ENCODE measurements around the gene DAPK1.
"Not testable (repeated sequence)": the region's sequence is repeated elsewhere in the genome, so short reads cannot be mapped to it uniquely, and the experiment has no call there.

The DAPK1 gene

GRCh38 chr9:87547671-87548081 lies 50.0 kb downstream of the DAPK1 start:
- peaks cover 13% of the 10 kb centered on the region; the same call in 1 of the 2 replicates for H3K4me1 ChIP-seq (ENCODE audit: insufficient read depth, low read length)
- H3K9ac ChIP-seq (ENCODE audit: low read depth, low read length) = no peak overlapping the region

DNA sequence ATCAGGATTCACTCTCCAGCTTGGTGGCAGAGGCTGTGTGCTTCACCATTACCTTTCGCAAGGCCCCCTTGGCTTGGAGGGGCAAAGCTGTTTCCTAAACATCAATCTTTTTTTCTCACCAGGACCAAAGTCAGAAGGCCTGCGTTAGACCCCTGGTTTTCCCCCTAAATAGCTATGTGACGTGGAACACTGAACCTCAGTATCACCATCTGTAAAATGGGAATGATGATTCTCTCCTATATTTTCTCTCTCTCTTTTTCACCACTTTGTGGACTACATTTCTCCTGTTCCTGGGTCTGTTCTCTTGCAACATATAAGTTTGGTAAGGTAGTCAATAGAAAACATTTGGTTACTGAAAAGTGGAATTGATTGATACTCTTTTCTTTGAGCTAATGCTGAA lies 50.5 kb downstream of the DAPK1 start:
- H3K36me3 ChIP-seq (ENCODE audit: insufficient read depth, low read length) = no peaks in the 10 kb centered on the region
- no peaks in the 10 kb centered on the region for H3K27me3 ChIP-seq (ENCODE audit: insufficient read depth, low read length)
- H3K4me1 ChIP-seq (ENCODE audit: insufficient read depth, low read length) = peaks cover 13% of the 10 kb centered on the region; the same call in 1 of the 2 replicates
- no peak overlapping the region for H3K4me3 ChIP-seq (ENCODE audit: low read length)
- H3K9ac ChIP-seq (ENCODE audit: low read depth, low read length) = no peak overlapping the region
- H3K27ac ChIP-seq (ENCODE audit: low read depth, low read length) = no peak overlapping the region
- 84% methylated on average over 3 of the region's 3 CpGs for WGBS
- no peaks in the 10 kb centered on the region for H3K9me3 ChIP-seq (ENCODE audit: insufficient read depth, low read depth, low read length)

More at GRCh38 chr9:87547671-87548081, 50.0 kb downstream of the DAPK1 start:
- Histone ChIP-seq H3K4me3 (ENCODE audit: low read length) (no peak overlapping the region), H3K27me3 (ENCODE audit: insufficient read depth, low read length) (no peaks in the 10 kb centered on the region), H3K27ac (ENCODE audit: low read depth, low read length) (no peak overlapping the region), H3K36me3 (ENCODE audit: insufficient read depth, low read length) (no peaks in the 10 kb centered on the region), H3K9me3 (ENCODE audit: insufficient read depth, low read depth, low read length) (no peaks in the 10 kb centered on the region)
- 80% methylated on average over 6 of the region's 6 CpGs for WGBS

DNA sequence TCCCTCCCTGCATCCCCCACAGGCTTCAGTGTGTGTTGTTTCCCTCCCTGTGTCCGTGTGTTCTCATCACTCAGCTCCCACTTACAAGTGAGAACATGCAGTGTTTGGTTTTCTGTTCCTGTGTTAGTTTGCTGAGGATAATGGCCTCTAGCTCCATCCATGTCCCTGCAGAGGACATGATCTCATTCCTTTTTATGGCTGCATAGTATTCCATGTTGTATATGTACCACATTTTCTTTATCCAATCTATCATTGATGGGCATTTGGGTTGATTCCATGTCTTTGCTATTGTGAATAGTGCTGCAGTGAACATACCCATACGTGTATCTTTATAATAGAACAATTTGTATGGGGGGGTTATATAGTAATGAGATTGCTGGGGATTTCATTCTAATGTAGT lies 51.4 kb downstream of the DAPK1 start:
- H3K9ac ChIP-seq (ENCODE audit: low read depth, low read length); H3K4me3 ChIP-seq (ENCODE audit: low read length); H3K27ac ChIP-seq (ENCODE audit: low read depth, low read length); H3K27me3 ChIP-seq (ENCODE audit: insufficient read depth, low read length); H3K36me3 ChIP-seq (ENCODE audit: insufficient read depth, low read length); H3K9me3 ChIP-seq (ENCODE audit: insufficient read depth, low read depth, low read length): not testable (repeated sequence)
- H3K4me1 ChIP-seq (ENCODE audit: insufficient read depth, low read length) = peaks cover 13% of the 10 kb centered on the region; the same call in 1 of the 2 replicates
- WGBS = 92% methylated on average over 2 of the region's 2 CpGs

- Histone ChIP-seq H3K27me3 (ENCODE audit: insufficient read depth, low read length) (no peaks in the 10 kb centered on the region), H3K4me1 (ENCODE audit: insufficient read depth, low read length) (peaks cover 13% of the 10 kb centered on the region; the same call in 1 of the 2 replicates), H3K27ac (ENCODE audit: low read depth, low read length) (no peak overlapping the region), H3K4me3 (ENCODE audit: low read length) (no peak overlapping the region), H3K36me3 (ENCODE audit: insufficient read depth, low read length) (no peaks in the 10 kb centered on the region), H3K9ac (ENCODE audit: low read depth, low read length) (no peak overlapping the region), H3K9me3 (ENCODE audit: insufficient read depth, low read depth, low read length) (no peaks in the 10 kb centered on the region)
- WGBS = 96% methylated on average over 7 of the region's 7 CpGs
Measured at GRCh38 chr9:87549791-87550190, 52.1 kb downstream of the DAPK1 start.

DNA sequence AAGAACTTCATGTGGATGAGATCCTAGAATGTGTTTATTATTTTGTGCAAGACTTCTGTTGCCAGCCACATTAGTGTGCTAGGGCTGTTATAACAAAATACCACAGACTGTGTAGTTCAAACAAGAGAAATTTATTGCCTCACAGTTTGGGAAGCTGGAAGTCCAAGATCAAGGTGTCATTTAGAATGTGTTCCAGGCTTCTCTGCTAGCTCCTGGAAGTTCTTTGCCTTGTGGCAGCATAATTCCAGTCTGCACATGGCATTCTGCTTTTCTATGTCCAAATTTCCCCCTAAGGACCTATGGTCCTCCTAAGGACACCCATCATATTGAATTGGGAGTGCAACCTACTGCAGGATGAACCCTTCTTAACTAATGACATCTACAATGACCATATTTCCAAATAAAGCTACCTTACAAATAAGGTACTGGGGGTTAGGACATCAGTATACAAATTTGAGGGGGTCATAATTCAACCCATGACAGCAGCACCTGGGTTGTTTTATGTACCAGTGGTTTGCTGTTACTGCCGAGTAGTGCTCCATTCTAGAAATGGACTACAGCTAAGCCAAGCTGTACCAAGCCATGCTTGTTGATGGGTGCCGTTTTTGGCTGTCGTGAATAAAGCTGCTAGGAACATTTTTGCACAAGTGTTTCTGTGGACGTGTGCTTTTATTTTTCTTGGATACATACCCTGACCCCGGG lies 52.7 kb downstream of the DAPK1 start:
- Histone ChIP-seq H3K27me3 (ENCODE audit: insufficient read depth, low read length) (no peaks in the 10 kb centered on the region), H3K4me1 (ENCODE audit: insufficient read depth, low read length) (peaks cover 13% of the 10 kb centered on the region; the same call in 1 of the 2 replicates), H3K9me3 (ENCODE audit: insufficient read depth, low read depth, low read length) (no peaks in the 10 kb centered on the region), H3K9ac (ENCODE audit: low read depth, low read length) (no peak overlapping the region), H3K36me3 (ENCODE audit: insufficient read depth, low read length) (no peaks in the 10 kb centered on the region), H3K4me3 (ENCODE audit: low read length) (no peak overlapping the region), H3K27ac (ENCODE audit: low read depth, low read length) (no peak overlapping the region)
- 90% methylated on average over 5 of the region's 5 CpGs for WGBS

DNA sequence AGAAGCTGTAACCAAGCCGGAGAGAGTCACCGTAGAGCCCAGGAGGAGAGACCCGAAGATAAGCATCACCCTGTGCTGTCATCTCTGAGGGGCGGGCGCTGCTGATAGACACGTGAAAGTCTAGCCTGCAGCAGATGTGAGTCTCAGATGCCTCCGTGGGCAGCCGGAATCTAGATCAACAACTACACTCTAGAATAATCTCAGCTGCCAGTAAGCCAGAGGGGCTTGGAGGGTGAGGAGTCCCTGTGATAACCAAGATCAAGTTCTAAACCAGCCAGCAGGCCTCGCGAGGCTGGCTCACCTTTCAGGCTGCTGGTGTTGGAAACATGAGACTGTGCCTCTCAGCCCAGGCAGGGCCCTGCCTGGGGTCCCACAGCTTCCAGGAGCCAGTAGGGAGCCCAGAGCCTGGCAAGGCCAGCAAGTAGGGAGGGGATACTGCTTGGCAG lies 54.1 kb downstream of the DAPK1 start:
- no peak overlapping the region for H3K27ac ChIP-seq (ENCODE audit: low read depth, low read length)
- H3K9ac ChIP-seq (ENCODE audit: low read depth, low read length) = no peak overlapping the region
- WGBS = 89% methylated on average over 10 of the region's 10 CpGs
- H3K9me3 ChIP-seq (ENCODE audit: insufficient read depth, low read depth, low read length) = no peaks in the 10 kb centered on the region
- H3K4me3 ChIP-seq (ENCODE audit: low read length) = no peak overlapping the region
- H3K27me3 ChIP-seq (ENCODE audit: insufficient read depth, low read length) = no peaks in the 10 kb centered on the region
- peaks cover 6% of the 10 kb centered on the region; the same call in 1 of the 2 replicates for H3K4me1 ChIP-seq (ENCODE audit: insufficient read depth, low read length)
- no peaks in the 10 kb centered on the region for H3K36me3 ChIP-seq (ENCODE audit: insufficient read depth, low read length)

- Histone ChIP-seq H3K27ac (ENCODE audit: low read depth, low read length) (no peak overlapping the region), H3K4me1 (ENCODE audit: insufficient read depth, low read length) (no peaks in the 10 kb centered on the region)
Measured at GRCh38 chr9:87554171-87554910, 56.7 kb downstream of the DAPK1 start.

DNA sequence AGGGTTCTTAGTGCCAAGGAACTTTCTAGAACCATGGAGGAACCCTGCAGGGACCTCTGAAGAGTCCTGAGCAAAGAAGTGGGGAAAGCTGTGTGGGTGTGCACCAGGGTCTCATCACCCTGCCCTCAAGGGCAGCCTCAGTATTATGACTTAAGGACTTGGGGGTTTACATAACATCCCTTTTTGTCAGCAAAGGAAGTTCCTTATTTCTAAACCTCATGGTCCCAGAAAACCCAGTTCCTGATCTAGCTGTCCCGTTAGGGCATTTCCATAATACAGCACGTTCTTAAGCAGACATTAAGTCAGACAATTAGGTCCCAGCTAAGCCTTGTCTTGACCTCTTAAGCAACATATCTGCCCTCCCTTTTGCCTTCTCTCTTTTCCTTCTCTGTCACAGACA lies 57.3 kb downstream of the DAPK1 start:
- WGBS = 89% methylated on average over 2 of the region's 2 CpGs
- no peaks in the 10 kb centered on the region for H3K27me3 ChIP-seq (ENCODE audit: insufficient read depth, low read length)
- no peak overlapping the region for H3K9ac ChIP-seq (ENCODE audit: low read depth, low read length)
- H3K9me3 ChIP-seq (ENCODE audit: insufficient read depth, low read depth, low read length) = no peaks in the 10 kb centered on the region
- H3K4me3 ChIP-seq (ENCODE audit: low read length) = no peak overlapping the region
- H3K27ac ChIP-seq (ENCODE audit: low read depth, low read length) = no peak overlapping the region
- no peaks in the 10 kb centered on the region for H3K4me1 ChIP-seq (ENCODE audit: insufficient read depth, low read length)
- H3K36me3 ChIP-seq (ENCODE audit: insufficient read depth, low read length) = peaks cover 4% of the 10 kb centered on the region

More at GRCh38 chr9:87554171-87554910, 56.7 kb downstream of the DAPK1 start:
- no peak overlapping the region for H3K4me3 ChIP-seq (ENCODE audit: low read length)
- no peaks in the 10 kb centered on the region for H3K27me3 ChIP-seq (ENCODE audit: insufficient read depth, low read length)
- H3K36me3 ChIP-seq (ENCODE audit: insufficient read depth, low read length) = peaks cover 4% of the 10 kb centered on the region
- no peak overlapping the region for H3K9ac ChIP-seq (ENCODE audit: low read depth, low read length)
- 94% methylated on average over 9 of the region's 11 CpGs for WGBS
- H3K9me3 ChIP-seq (ENCODE audit: insufficient read depth, low read depth, low read length) = no peaks in the 10 kb centered on the region

DNA sequence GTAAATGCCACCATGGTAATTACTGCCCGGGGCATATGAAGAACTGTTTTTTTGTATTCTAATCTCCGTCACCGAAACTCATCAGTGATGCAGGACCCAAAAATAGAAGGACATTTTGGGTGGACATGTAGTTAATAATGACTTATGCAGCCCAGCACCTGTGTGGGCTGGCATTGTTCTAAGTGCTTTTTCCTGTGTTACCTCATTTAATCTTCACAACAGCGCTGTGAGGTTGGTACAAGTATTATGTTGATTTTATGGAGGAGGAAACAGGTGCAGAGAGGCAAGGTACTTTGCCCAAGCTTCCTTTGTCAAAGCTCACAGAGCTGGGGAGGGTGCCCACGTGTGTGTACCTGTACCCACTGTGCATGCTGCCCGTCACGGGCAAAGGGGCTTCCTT lies 58.4 kb downstream of the DAPK1 start:
- Histone ChIP-seq H3K9ac (ENCODE audit: low read depth, low read length) (no peak overlapping the region), H3K27me3 (ENCODE audit: insufficient read depth, low read length) (no peaks in the 10 kb centered on the region), H3K27ac (ENCODE audit: low read depth, low read length) (no peak overlapping the region), H3K4me1 (ENCODE audit: insufficient read depth, low read length) (no peaks in the 10 kb centered on the region), H3K4me3 (ENCODE audit: low read length) (no peak overlapping the region), H3K36me3 (ENCODE audit: insufficient read depth, low read length) (peaks cover 4% of the 10 kb centered on the region), H3K9me3 (ENCODE audit: insufficient read depth, low read depth, low read length) (no peaks in the 10 kb centered on the region)
- WGBS = 95% methylated on average over 7 of the region's 7 CpGs

- Histone ChIP-seq H3K36me3 (ENCODE audit: insufficient read depth, low read length) (peaks cover 4% of the 10 kb centered on the region), H3K9ac (ENCODE audit: low read depth, low read length) (no peak overlapping the region), H3K4me3 (ENCODE audit: low read length) (no peak overlapping the region), H3K9me3 (ENCODE audit: insufficient read depth, low read depth, low read length) (no peaks in the 10 kb centered on the region), H3K27me3 (ENCODE audit: insufficient read depth, low read length) (no peaks in the 10 kb centered on the region), H3K4me1 (ENCODE audit: insufficient read depth, low read length) (no peaks in the 10 kb centered on the region), H3K27ac (ENCODE audit: low read depth, low read length) (no peak overlapping the region)
- 88% methylated on average over 6 of the region's 6 CpGs for WGBS
Measured at GRCh38 chr9:87556821-87557220, 59.2 kb downstream of the DAPK1 start.

GRCh38 chr9:87557996-87558395 lies 60.3 kb downstream of the DAPK1 start:
- no peaks in the 10 kb centered on the region for H3K9me3 ChIP-seq (ENCODE audit: insufficient read depth, low read depth, low read length)
- peaks cover 7% of the 10 kb centered on the region for H3K36me3 ChIP-seq (ENCODE audit: insufficient read depth, low read length)
- no peak overlapping the region for H3K4me3 ChIP-seq (ENCODE audit: low read length)
- WGBS = 100% methylated on average over 1 of the region's 1 CpG
- no peak overlapping the region for H3K9ac ChIP-seq (ENCODE audit: low read depth, low read length)
- H3K4me1 ChIP-seq (ENCODE audit: insufficient read depth, low read length) = no peaks in the 10 kb centered on the region
- H3K27me3 ChIP-seq (ENCODE audit: insufficient read depth, low read length) = no peaks in the 10 kb centered on the region
- H3K27ac ChIP-seq (ENCODE audit: low read depth, low read length) = no peak overlapping the region
